Psoas muscle (tissue), 8 donors: Measurements from ENCODE around the gene MAPKAPK2. TPM values are rescaled to one million over a fixed set of nuclear protein-coding genes. Genes with fewer than 3 reads are reported as not detected.

Experiments used
- ATAC-seq, 4 donors: fragments of 200-7000 bp; cut with Tn5 transposase; one replicate each; pipeline ENCODE4 v1.9.1; 2020; ENCODE audit warnings: moderate library complexity in 3 of 4, mild to moderate bottlenecking in 2 of 4
- DNase-seq, 2 donors: peaks; one replicate each; pipeline ENCODE4 v3.0.0-alpha.2; 2020
- H3K27ac ChIP-seq: fragments of 200-600 bp; one replicate; pipeline ENCODE4 v1.8.0; 2022
- H3K27me3 ChIP-seq, 3 donors: fragments of 200-600 bp in 1 of 3; one replicate each; pipeline versions ENCODE4 v1.6.1 to v1.8.0; 2013 to 2022; ENCODE audit warnings: low read length in 2 of 3, mild to moderate bottlenecking in 2 of 3, moderate library complexity in 1 of 3; ENCODE audit not compliant: insufficient read depth in 3 of 3
- H3K36me3 ChIP-seq, 2 donors: fragments of 200-600 bp in 1 of 2; one replicate each; pipeline versions ENCODE4 v1.6.1 to v1.8.0; 2013 to 2022; ENCODE audit warnings: low read depth in 1 of 2, mild to moderate bottlenecking in 1 of 2, moderate library complexity in 1 of 2; ENCODE audit not compliant: insufficient read depth in 1 of 2
- H3K4me1 ChIP-seq: fragments of 200-600 bp; one replicate; pipeline ENCODE4 v1.8.0; 2022
- H3K4me3 ChIP-seq: fragments of 200-600 bp; one replicate; pipeline ENCODE4 v1.8.0; 2022; ENCODE audit warnings: mild to moderate bottlenecking
- H3K9me3 ChIP-seq: fragments of 200-600 bp; one replicate; pipeline ENCODE4 v1.8.0; 2022
- WGBS, 3 donors: extraction: QIAGEN DNeasy Blood & Tissue Kit; methylation state at CpG; one replicate each; pipeline versions ENCODE4 v1.1.6 to v1.1.7; 2013; 5-methylcytosine and 5-hydroxymethylcytosine counted together
- intact Hi-C, 2 donors: fragments of 100-400 bp; cut with DNase I; formaldehyde crosslinking; loops; one replicate each; pipeline versions ENCODE4 v1.11.0 to v1.14.2; 2022
- polyA plus RNA-seq, 3 donors: library from polyadenylated mRNA; stranded (reverse); fragments of 200-250 nt; gene quantifications; one replicate each; pipeline ENCODE4 v1.2.3, GENCODE V29; 2013
- total RNA-seq, 4 donors: library from RNA; stranded (reverse); fragmentation: NEBNext Ultra II Directional in 2 of 4; extraction: Animal tissue kit (Norgen Biotek cat#: 25700) in 2 of 4; gene quantifications; one replicate each; pipeline versions ENCODE4 v1.2.1 to v1.2.4, GENCODE V29; 2021 to 2023
- TF ChIP-seq, protein P1 (sequence below): fragments of 200-600 bp; IDR thresholded peaks from one replicate; pipeline ENCODE4 v1.8.0; 2022; ENCODE audit warnings: antibody characterized with exemption
- donor health status: healthy with polysubstance abuse.
- donor health status: DM: no; HTN: no; CAD: no; lungs with moderate emphysema.
- donor health status: Bipolar disorder and iron deficiency.
- donor health status: healthy.
- donor health status: DM: yes; HTN: yes; CAD: no.
- donor health status: DM: no; HTN: no; CAD: no.
- donor health status: DM: no; HTN: no; CAD: no.
- donor health status: DM: yes; HTN: yes; CAD: no.

The MAPKAPK2 gene
- total and polyA plus RNA-seq, 7 donors, result 89.4 to 198 (median 139) TPM

DNA sequence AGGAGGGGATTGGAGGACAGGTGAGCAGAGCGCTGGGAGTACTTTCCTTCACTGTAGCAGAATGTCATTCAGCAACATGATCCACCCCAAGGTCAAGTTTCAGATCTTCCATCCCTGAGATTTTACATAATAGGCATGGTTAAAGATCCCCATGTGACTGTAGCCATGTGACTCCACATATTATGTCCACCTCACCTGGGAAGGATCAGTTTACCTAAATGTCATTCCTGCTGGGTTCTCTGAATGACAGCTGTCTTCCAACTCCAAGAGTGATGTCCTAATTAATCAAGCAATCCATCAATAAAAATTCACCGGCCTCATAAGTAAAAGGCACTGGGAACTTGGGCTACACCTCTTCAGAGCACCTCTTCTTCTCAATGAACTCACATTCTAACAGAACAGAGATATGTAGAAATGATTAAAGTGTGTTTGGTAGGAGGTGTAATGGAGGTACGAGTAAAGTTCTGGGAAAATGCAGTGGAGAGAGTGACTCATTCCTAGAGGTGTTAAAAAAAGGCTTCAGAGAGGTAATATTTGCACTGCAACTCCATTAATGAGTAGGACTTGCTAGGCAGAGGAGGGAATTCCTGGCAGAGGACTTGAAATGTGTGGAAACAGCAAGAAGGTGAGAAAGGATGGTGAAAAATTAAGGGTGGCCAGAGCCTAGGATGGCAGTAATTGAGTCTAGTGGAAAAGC lies 22.2 kb upstream of the MAPKAPK2 start:
- no peak overlapping the region for H3K4me3 ChIP-seq
- peaks cover 51% of the 10 kb centered on the region for H3K4me1 ChIP-seq
- H3K27ac ChIP-seq, result peak overlapping the region; percentile 87
- intact Hi-C loops, result no loop called here
- H3K36me3 ChIP-seq, result no peaks in the 10 kb centered on the region
- no peak for ATAC-seq
- DNase-seq, result no peak
- H3K9me3 ChIP-seq, result no peaks in the 10 kb centered on the region
- TF ChIP-seq, protein P1, sequence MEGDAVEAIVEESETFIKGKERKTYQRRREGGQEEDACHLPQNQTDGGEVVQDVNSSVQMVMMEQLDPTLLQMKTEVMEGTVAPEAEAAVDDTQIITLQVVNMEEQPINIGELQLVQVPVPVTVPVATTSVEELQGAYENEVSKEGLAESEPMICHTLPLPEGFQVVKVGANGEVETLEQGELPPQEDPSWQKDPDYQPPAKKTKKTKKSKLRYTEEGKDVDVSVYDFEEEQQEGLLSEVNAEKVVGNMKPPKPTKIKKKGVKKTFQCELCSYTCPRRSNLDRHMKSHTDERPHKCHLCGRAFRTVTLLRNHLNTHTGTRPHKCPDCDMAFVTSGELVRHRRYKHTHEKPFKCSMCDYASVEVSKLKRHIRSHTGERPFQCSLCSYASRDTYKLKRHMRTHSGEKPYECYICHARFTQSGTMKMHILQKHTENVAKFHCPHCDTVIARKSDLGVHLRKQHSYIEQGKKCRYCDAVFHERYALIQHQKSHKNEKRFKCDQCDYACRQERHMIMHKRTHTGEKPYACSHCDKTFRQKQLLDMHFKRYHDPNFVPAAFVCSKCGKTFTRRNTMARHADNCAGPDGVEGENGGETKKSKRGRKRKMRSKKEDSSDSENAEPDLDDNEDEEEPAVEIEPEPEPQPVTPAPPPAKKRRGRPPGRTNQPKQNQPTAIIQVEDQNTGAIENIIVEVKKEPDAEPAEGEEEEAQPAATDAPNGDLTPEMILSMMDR, result no peak
- 51 to 82% (median 60%) methylated on average over 3 of the region's 3 CpGs for WGBS, 3 donors
- no peaks in the 10 kb centered on the region for H3K27me3 ChIP-seq

DNA sequence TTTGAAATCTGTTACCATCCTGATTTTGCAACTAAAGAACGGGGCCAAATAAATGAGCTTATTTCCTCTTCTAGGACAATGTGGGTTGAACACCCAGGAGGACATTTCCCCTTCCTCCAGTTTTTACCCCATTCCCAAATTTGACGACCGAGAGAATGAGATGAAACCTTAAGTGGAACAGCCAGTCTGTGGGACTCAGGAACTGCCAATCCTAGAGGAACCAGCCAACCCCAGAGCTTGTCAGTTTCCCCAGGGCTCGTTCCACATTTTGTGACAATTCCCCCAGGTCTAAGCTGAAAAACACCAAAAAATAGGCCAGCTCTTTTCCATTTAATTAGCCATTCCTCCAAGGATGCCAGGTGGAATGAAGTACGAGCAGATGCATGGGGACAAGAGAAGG lies 21.3 kb upstream of the MAPKAPK2 start:
- TF ChIP-seq, protein P1, result no peak
- ATAC-seq (no peak), DNase-seq (no peak)
- Histone ChIP-seq H3K36me3 (no peaks in the 10 kb centered on the region), H3K4me1 (peaks cover 43% of the 10 kb centered on the region), H3K27ac (peak overlapping the region; percentile 87), H3K9me3 (no peaks in the 10 kb centered on the region), H3K4me3 (peak overlapping the region; percentile 43), H3K27me3 (no peaks in the 10 kb centered on the region)
- intact Hi-C loops, result no loop called here
- WGBS, 3 donors, result 24 to 34% (median 27%) methylated on average over 5 of the region's 5 CpGs

DNA sequence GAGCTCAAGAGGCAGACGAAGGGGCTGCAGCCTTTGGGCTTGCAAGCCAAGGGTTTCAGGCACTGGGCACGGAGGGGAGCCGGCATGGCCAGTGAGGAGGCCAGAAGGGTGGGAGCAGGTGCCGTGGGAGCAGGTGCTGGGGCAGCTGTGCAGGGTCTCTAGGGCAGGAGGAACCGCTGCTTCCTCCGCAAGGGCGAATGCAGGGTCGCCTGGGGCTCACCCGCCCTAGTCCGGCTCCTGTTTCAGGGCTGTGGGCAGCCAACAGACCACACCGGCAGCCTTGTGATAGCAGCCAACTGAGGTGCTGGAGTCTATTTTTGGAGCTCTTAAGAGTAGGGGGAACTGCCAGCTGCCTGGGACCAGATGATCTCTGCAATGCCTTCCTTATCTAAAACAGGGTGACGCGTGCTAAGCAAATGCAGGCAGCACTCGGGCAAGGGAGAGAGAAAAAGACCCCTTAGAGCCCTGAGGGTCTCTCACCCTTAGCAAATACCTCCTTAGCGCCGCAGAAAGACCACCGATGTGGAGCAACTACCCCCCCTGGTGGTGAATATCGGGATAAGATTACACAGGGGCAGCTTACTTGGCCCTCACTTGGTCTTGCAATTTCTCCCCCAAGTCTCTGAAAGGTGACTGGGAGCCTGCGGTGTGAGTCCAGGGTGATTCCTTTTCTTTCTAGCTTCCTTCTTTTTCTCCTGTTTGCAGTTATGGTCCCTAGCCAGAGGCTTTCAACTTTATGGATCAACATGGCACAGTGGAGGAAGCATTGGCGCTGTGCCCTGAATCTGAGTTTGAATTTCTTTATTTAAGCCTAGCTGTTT lies 20.7 kb upstream of the MAPKAPK2 start:
- Histone ChIP-seq H3K27ac (peak overlapping the region; percentile 87), H3K4me1 (peaks cover 37% of the 10 kb centered on the region), H3K9me3 (no peaks in the 10 kb centered on the region), H3K27me3 (no peaks in the 10 kb centered on the region), H3K36me3 (no peaks in the 10 kb centered on the region), H3K4me3 (peak overlapping the region; percentile 43)
- ATAC-seq (peak; percentile 76 to 85 (median 80)), DNase-seq (peak; percentile 43 to 79)
- intact Hi-C loops, result loop anchor here in 1 of 2 donors (2.0 kb wide), 1 partner anchor 31 kb away; no protein-coding TSS in a partner anchor
- 7 to 8% (median 8%) methylated on average over 19 to 20 of the region's 20 CpGs for WGBS, 3 donors
- TF ChIP-seq, protein P1, result peak; percentile 89

DNA sequence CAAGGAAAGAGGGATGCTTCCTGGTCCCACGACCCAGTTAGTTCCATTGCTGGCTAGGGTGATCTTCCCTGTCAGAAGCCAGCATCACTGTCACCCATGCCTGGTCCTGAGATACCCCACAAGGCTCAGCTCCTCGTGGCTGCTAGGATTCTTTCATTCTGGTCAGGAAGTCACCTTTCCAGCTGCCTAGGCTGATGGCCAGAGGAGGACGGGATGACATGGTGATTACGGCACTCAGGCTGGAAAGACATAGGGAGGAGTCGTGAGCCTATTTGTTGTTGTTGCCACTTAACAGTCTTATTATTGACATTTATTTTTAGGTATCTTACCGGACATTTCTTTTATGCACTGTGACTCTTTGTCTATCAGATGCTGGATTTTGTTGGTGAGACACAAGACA lies 20.0 kb upstream of the MAPKAPK2 start:
- DNase-seq (no peak), ATAC-seq (peak; percentile 49 to 74 (median 66))
- intact Hi-C loops, result loop anchor here in 1 of 2 donors (2.0 kb wide), 1 partner anchor 32 kb away; no protein-coding TSS in a partner anchor
- H3K4me1 ChIP-seq, result peaks cover 34% of the 10 kb centered on the region
- TF ChIP-seq, protein P1, result no peak
- H3K9me3 ChIP-seq, result no peaks in the 10 kb centered on the region
- WGBS, 3 donors, result 15 to 22% (median 21%) methylated on average over 6 of the region's 6 CpGs
- H3K27me3 ChIP-seq, result no peaks in the 10 kb centered on the region
- peak overlapping the region; percentile 87 for H3K27ac ChIP-seq
- H3K4me3 ChIP-seq, result peak overlapping the region; percentile 43
- no peaks in the 10 kb centered on the region for H3K36me3 ChIP-seq
